OCI-LY7 (cell line): ENCODE measurements around the gene SPATA32.

Source experiments
- CTCF ChIP-seq: fragments of 200-600 bp; sonication (generic); conservative IDR thresholded peaks from 2 replicates; pipeline ENCODE4 v1.5.1; 2014; ENCODE audit warnings: mild to moderate bottlenecking, antibody characterized with exemption, low read length, moderate library complexity, mixed read lengths
- EZH2phosphoT487 ChIP-seq: fragments of 200-600 bp; sonication (generic); IDR thresholded peaks from 2 replicates; pipeline ENCODE4 v1.6.1; 2018; ENCODE audit warnings: low read depth, borderline replicate concordance, mild to moderate bottlenecking, mixed run types, antibody characterized with exemption, low read length, moderate library complexity, mixed read lengths

GRCh38 chr17:45299361-45299760 is 37.5 kb upstream of the SPATA32 start:
- no peak for TF ChIP-seq CTCF
- no peak for TF ChIP-seq EZH2phosphoT487
